Esophagus muscularis mucosa (tissue), 4 donors: ENCODE results near the gene ASB15. TPM values are rescaled to one million over a fixed set of nuclear protein-coding genes. Genes with fewer than 3 reads are reported as not detected.

ENCODE experiments used
- DNase-seq: peaks from one replicate; pipeline ENCODE4 v3.0.0-alpha.2; 2017; ENCODE audit errors: extremely low spot score
- H3K27ac ChIP-seq, 4 donors: fragments of 200-600 bp; sonication (generic); replicated peaks in 1 of 4; 1 replicate in 3 of 4; 2 replicates in 1 of 4; pipeline ENCODE4 v1.5.1; 2016 to 2019; ENCODE audit warnings: mild to moderate bottlenecking in 1 of 4
- H3K27me3 ChIP-seq, 4 donors: fragments of 200-600 bp; sonication (generic); one replicate each; pipeline versions ENCODE4 v1.5.1 to v1.6.0; 2016 to 2019
- H3K36me3 ChIP-seq, 4 donors: fragments of 200-600 bp; sonication (generic); one replicate each; pipeline ENCODE4 v1.5.1; 2016 to 2019
- H3K4me1 ChIP-seq, 4 donors: fragments of 200-600 bp; sonication (generic); one replicate each; pipeline ENCODE4 v1.5.1; 2016 to 2019
- H3K4me3 ChIP-seq, 4 donors: fragments of 200-600 bp; sonication (generic); 1 replicate in 2 of 4; 2 replicates in 2 of 4; pipeline ENCODE4 v1.5.1; 2016 to 2019; ENCODE audit warnings: mild to moderate bottlenecking in 4 of 4, moderate library complexity in 1 of 4
- H3K9me3 ChIP-seq, 4 donors: fragments of 200-600 bp; sonication (generic); 1 replicate in 3 of 4; 2 replicates in 1 of 4; pipeline ENCODE4 v1.5.1; 2016 to 2019
- EP300 ChIP-seq: sonication (generic); formaldehyde crosslinking; IDR thresholded peaks from one replicate; pipeline ENCODE4 v1.6.1; 2017; ENCODE audit warnings: antibody characterized with exemption
- POLR2A ChIP-seq: fragments of 450-650 bp; IDR thresholded peaks from one replicate; pipeline ENCODE4 v1.6.1; 2017; ENCODE audit warnings: antibody characterized with exemption, moderate library complexity, mild to moderate bottlenecking, low read depth
- POLR2AphosphoS5 ChIP-seq, 2 donors: sonication (generic); formaldehyde crosslinking; IDR thresholded peaks; one replicate each; pipeline ENCODE4 v1.6.1; 2017; ENCODE audit warnings: antibody characterized with exemption in 2 of 2
- WGBS: methylation state at CpG from one replicate; pipeline ENCODE4 v1.1.5; 2018; 5-methylcytosine and 5-hydroxymethylcytosine counted together
- intact Hi-C: fragments of 100-400 bp; cut with DNase I; formaldehyde crosslinking; loops from one replicate; pipeline ENCODE4 v1.15.1; 2023
- total RNA-seq, 4 donors: library from RNA; depleted of rRNA; stranded (reverse); fragments of >200 nt; gene quantifications; one replicate each; pipeline versions ENCODE4 v1.1.0 to v1.2.1, GENCODE V29; 2016
- TF ChIP-seq, protein P1 (sequence below), 3 experiments: fragments of 200-600 bp in 2 of 3; fragments of 450-650 bp in 1 of 3; sonication (generic) in 2 of 3; IDR thresholded peaks; one replicate each; pipeline ENCODE4 v1.5.1; 2017 to 2019; ENCODE audit warnings: antibody characterized with exemption in 3 of 3, mild to moderate bottlenecking in 2 of 3, moderate library complexity in 1 of 3

ASB15 gene
- total RNA-seq, 4 donors from 2014 or later: not detected

DNA sequence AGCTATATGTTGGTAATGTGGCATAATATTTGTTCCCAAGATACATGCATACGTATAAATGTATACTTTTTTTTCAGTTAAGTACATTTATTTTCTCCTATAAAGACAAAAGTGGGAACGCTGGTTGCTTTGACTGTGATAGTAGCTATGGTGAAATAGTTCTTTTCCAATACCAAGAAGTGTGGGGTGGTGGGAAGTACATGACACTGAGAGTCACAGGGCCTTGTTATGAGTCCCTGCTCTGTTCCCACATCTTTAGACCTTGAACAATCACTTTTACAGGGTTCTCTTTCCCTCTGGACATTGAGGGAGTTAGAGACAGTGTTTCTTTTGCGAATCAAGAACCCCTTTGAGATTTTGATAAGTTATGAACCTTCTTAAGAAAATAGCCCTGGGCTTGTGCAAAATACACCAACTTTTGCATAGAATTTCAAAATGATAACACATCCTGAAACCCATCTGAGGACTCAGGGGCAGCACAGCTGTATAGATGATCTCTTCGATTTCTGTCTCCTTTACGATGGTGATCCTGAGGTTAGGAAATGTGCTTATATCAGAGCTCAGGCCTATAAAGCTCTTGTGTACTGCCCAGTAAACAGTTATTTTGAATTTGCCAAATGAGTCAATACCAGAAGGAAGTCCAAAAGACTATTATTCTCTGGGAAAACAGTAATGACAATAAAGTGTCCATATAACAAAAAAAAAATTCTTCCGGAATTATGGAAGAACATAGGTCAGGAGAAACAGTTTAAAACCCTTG lies 55.1 kb downstream of the ASB15 start:
- no peak overlapping the region for H3K27ac ChIP-seq
- WGBS: 91% methylated on average over 6 of the region's 6 CpGs

DNA sequence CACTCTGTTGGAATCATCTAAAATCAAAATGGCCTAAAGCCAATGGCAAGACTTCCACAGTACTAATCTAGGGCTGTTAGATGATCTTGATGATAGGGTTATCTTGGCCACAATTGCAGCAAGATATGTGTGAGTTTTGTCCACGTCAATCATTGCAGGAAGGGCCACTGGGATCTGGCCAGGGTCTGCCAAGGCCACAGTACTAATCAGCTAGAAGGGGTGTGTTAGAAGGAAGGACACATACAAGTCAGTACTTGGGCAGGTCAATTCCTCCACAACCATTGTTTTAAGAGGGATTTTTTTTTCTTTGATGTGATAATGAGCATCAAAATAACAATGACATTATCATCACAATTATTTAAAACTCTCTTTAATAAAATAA lies 55.7 kb downstream of the ASB15 start:
- TF ChIP-seq EP300 (no peak), POLR2A (no peak), POLR2AphosphoS5 (IDR thresholded peaks at IDR 0.05) (no peak)
- TF ChIP-seq, protein P1, sequence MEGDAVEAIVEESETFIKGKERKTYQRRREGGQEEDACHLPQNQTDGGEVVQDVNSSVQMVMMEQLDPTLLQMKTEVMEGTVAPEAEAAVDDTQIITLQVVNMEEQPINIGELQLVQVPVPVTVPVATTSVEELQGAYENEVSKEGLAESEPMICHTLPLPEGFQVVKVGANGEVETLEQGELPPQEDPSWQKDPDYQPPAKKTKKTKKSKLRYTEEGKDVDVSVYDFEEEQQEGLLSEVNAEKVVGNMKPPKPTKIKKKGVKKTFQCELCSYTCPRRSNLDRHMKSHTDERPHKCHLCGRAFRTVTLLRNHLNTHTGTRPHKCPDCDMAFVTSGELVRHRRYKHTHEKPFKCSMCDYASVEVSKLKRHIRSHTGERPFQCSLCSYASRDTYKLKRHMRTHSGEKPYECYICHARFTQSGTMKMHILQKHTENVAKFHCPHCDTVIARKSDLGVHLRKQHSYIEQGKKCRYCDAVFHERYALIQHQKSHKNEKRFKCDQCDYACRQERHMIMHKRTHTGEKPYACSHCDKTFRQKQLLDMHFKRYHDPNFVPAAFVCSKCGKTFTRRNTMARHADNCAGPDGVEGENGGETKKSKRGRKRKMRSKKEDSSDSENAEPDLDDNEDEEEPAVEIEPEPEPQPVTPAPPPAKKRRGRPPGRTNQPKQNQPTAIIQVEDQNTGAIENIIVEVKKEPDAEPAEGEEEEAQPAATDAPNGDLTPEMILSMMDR (IDR thresholded peaks at IDR 0.05): no peak
- no peak overlapping the region for H3K27ac ChIP-seq
- intact Hi-C loops: no loop called here
- peaks cover 0 to 33% (median 0%) of the 10 kb centered on the region in 4 donors for H3K36me3 ChIP-seq
- no peak overlapping the region for H3K4me3 ChIP-seq
- no peak for DNase-seq
- H3K9me3 ChIP-seq: no peaks in the 10 kb centered on the region
- WGBS: 100% methylated on average over 1 of the region's 1 CpG
- no peaks in the 10 kb centered on the region for H3K27me3 ChIP-seq
- peaks cover 0 to 7% (median 0%) of the 10 kb centered on the region in 4 donors for H3K4me1 ChIP-seq

More for the DNA sequence above, 55.1 kb downstream of the ASB15 start:
- peaks cover 0 to 11% (median 0%) of the 10 kb centered on the region in 4 donors for H3K4me1 ChIP-seq
- no peak overlapping the region for H3K4me3 ChIP-seq
- peaks cover 0 to 27% (median 0%) of the 10 kb centered on the region in 4 donors for H3K36me3 ChIP-seq
- DNase-seq: no peak
- TF ChIP-seq POLR2A (no peak), POLR2AphosphoS5 (IDR thresholded peaks at IDR 0.05) (no peak), EP300 (no peak)
- TF ChIP-seq, protein P1 (IDR thresholded peaks at IDR 0.05): no peak
- H3K27me3 ChIP-seq: no peaks in the 10 kb centered on the region
- H3K9me3 ChIP-seq: no peaks in the 10 kb centered on the region
- intact Hi-C loops: no loop called here

DNA sequence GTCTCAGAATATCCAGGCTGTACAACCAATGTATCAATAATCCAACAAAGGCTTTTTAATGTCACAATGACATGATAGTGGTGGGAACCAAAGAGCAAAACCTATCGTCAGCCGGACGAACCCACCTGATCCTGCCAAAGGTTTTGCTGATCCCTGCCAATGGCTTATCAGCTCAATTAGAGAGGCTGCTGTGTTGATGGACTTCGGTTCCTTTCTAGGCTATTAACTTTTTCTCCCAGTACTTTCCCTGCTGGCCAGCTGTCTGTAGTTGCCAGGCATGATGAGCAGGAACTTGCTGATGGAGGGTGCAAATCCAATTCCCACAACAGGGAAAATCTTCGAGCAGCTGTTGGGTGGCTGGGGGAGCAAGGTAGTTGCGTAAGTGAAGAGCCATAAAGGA lies 56.4 kb downstream of the ASB15 start:
- Histone ChIP-seq H3K4me1 (no peaks in the 10 kb centered on the region), H3K36me3 (peaks cover 0 to 40% (median 0%) of the 10 kb centered on the region in 4 donors), H3K27me3 (no peaks in the 10 kb centered on the region), H3K4me3 (no peak overlapping the region), H3K27ac (no peak overlapping the region), H3K9me3 (no peaks in the 10 kb centered on the region)
- 94% methylated on average over 6 of the region's 6 CpGs for WGBS
- intact Hi-C loops: no loop called here
- no peak for DNase-seq
- TF ChIP-seq, protein P1 (IDR thresholded peaks at IDR 0.05): no peak
- no peak for TF ChIP-seq EP300
- no peak for TF ChIP-seq POLR2AphosphoS5 (IDR thresholded peaks at IDR 0.05)
- TF ChIP-seq POLR2A: no peak

DNA sequence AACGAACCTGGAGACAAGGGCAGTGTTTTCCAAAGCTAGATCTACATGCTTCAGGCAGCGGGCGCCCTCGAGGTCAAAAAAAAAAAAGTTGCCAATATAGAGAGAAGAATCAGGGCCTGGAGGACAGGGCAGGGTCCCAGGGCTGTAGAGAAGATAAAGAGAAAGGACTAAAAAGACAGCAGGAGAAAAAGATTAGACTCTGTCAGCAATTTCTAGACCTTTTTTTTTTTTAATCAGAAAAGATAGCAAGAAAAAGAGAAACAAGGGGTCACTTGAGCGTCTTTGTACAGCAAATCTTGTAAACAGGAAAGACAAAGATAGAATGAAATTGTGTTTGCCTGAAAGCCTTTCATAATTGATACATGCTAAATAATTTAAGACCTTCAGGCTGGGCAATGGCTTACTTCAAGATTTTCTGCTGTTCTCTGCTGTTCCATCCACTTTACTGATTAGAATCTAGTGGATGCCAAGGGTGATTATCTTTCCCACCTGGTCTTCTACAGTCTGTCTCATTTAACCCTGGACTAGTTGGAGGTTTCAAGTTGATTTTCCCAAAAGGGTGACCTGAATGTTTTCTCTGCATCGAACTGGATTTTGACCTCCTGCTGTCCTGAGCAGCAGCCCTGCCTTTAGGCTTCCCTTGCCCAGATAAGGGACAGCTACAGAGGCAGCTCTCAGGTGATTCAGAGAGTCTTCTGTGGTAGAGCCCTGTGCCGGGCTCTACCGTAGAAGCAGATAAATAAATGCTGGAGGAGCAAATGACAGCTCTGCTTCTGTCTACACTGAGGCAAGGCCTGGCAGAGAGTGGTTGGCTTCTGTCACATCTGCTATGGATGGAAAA lies 59.1 kb downstream of the ASB15 start:
- no peaks in the 10 kb centered on the region for H3K9me3 ChIP-seq
- intact Hi-C loops: no loop called here
- no peaks in the 10 kb centered on the region for H3K27me3 ChIP-seq
- DNase-seq: no peak
- TF ChIP-seq EP300 (no peak), POLR2AphosphoS5 (IDR thresholded peaks at IDR 0.05) (no peak), POLR2A (no peak)
- TF ChIP-seq, protein P1 (IDR thresholded peaks at IDR 0.05): no peak
- no peaks in the 10 kb centered on the region for H3K4me1 ChIP-seq
- 74% methylated on average over 8 of the region's 8 CpGs for WGBS
- no peak overlapping the region for H3K27ac ChIP-seq
- no peak overlapping the region for H3K4me3 ChIP-seq
- peaks cover 0 to 56% (median 0%) of the 10 kb centered on the region in 4 donors for H3K36me3 ChIP-seq
